HCT116 (cell line): ENCODE measurements around the gene SLC25A6. TPM values are rescaled to one million over a fixed set of nuclear protein-coding genes. Genes with fewer than 3 reads are reported as not detected.

Experiments used
- ATAC-seq: fragments of 200-7000 bp; cut with Tn5 transposase; 2 replicates; pipeline ENCODE4 v1.9.1; 2020; ENCODE audit warnings: mild to moderate bottlenecking, moderate library complexity
- BruUV-seq: library from RNA; stranded (reverse); fragments of 400-500 nt; replicated peaks from 2 replicates; lab custom pipeline; 2021; lab: Mats Ljungman, UMichigan
- CTCF ChIA-PET: fragments of 300-600 bp; sonication (Branson Sonifier 250); formaldehyde crosslinking; loops from one replicate; lab custom pipeline; 2021; ENCODE audit warnings: antibody characterized with exemption; lab: Charles Lee
- POLR2A ChIA-PET: fragments of 300-600, 350-600 bp; sonication (Branson Sonifier 250); formaldehyde crosslinking; loops from one replicate; lab custom pipeline; 2021; ENCODE audit warnings: antibody characterized with exemption; lab: Charles Lee
- RAD21 ChIA-PET, 2 experiments: fragments of 300-600 bp; sonication (Branson Sonifier 250); formaldehyde crosslinking; loops; one replicate each; lab custom pipeline; 2023; ENCODE audit warnings: low total read pairs in 2 of 2; ENCODE audit not compliant: uncharacterized antibody in 2 of 2, unreplicated experiment in 2 of 2, low non-redundant PET in 1 of 2; lab: Charles Lee
- DNase-seq: peaks from one replicate; pipeline ENCODE4 v3.0.0-alpha.2; 2010; ENCODE audit warnings: low read depth, low spot score
- H2AFZ ChIP-seq: fragments of 200-600 bp; shearing (Covaris generic), sonication (generic); 2 replicates; pipeline ENCODE4 v1.6.1; 2017; ENCODE audit warnings: low read depth, mixed run types, mixed read lengths, antibody characterized with exemption, low read length; ENCODE audit not compliant: poor library complexity, severe bottlenecking
- H3K27ac ChIP-seq: 2 replicates; pipeline ENCODE4 v1.5.1; 2012; ENCODE audit warnings: low read depth, low read length
- H3K27me3 ChIP-seq: fragments of 200-600 bp; sonication (generic); 2 replicates; pipeline ENCODE4 v1.6.1; 2016; ENCODE audit warnings: mixed run types, low read length, mixed read lengths; ENCODE audit not compliant: insufficient read depth
- H3K36me3 ChIP-seq, 2 experiments: fragments of 200-500 bp in 1 of 2; fragments of 200-600 bp in 1 of 2; sonication (Bioruptor generic) in 1 of 2; sonication (generic) in 1 of 2; 2 replicates each; pipeline versions ENCODE4 v1.5.1 to v1.6.1; 2014 to 2016; ENCODE audit warnings: low read length in 2 of 2, inconsistent platforms in 1 of 2, mixed read lengths in 1 of 2, mixed run types in 1 of 2; ENCODE audit not compliant: insufficient read depth in 2 of 2, control insufficient read depth in 1 of 2
- H3K4me1 ChIP-seq, 2 experiments: fragments of 200-600 bp in 1 of 2; sonication (generic) in 1 of 2; 2 replicates each; pipeline versions ENCODE4 v1.5.1 to v1.6.1; 2012 to 2017; ENCODE audit warnings: low read length in 2 of 2, inconsistent platforms in 1 of 2, mild to moderate bottlenecking in 1 of 2, mixed read lengths in 1 of 2, mixed run types in 1 of 2, moderate library complexity in 1 of 2; ENCODE audit not compliant: insufficient read depth in 2 of 2, control insufficient read depth in 1 of 2
- H3K4me2 ChIP-seq: fragments of 200-600 bp; sonication (generic); 2 replicates; pipeline ENCODE4 v1.6.1; 2017; ENCODE audit warnings: mixed run types, low read length, mixed read lengths
- H3K4me3 ChIP-seq, 2 experiments: fragments of 200-600 bp in 1 of 2; sonication (generic) in 1 of 2; replicated peaks in 1 of 2; 2 replicates each; pipeline ENCODE4 v1.5.1; 2011 to 2016; ENCODE audit warnings: low read length in 2 of 2, control low read depth in 1 of 2, low read depth in 1 of 2, mild to moderate bottlenecking in 1 of 2, mixed read lengths in 1 of 2, mixed run types in 1 of 2
- H3K79me2 ChIP-seq: fragments of 200-600 bp; sonication (generic); 2 replicates; pipeline ENCODE4 v1.6.1; 2017; ENCODE audit warnings: mild to moderate bottlenecking, mixed run types, low read length, moderate library complexity, mixed read lengths; ENCODE audit not compliant: insufficient read depth
- H3K9ac ChIP-seq: fragments of 200-600 bp; sonication (generic); 2 replicates; pipeline ENCODE4 v1.6.1; 2016; ENCODE audit warnings: low read length, mixed read lengths
- H3K9me2 ChIP-seq: fragments of 200-600 bp; sonication (generic), shearing (Covaris generic); 2 replicates; pipeline ENCODE4 v1.6.1; 2017; ENCODE audit warnings: mixed run types, mild to moderate bottlenecking, moderate library complexity; ENCODE audit not compliant: insufficient read depth
- H3K9me3 ChIP-seq, 2 experiments: fragments of 200-500 bp in 1 of 2; fragments of 200-600 bp in 1 of 2; sonication (Bioruptor generic) in 1 of 2; sonication (generic) in 1 of 2; 2 replicates each; pipeline ENCODE4 v1.6.1; 2014 to 2017; ENCODE audit warnings: low read length in 2 of 2, mixed read lengths in 2 of 2, inconsistent platforms in 1 of 2, low read depth in 1 of 2, mild to moderate bottlenecking in 1 of 2, mixed run types in 1 of 2, moderate library complexity in 1 of 2; ENCODE audit not compliant: control insufficient read depth in 1 of 2, insufficient read depth in 1 of 2
- H4K20me1 ChIP-seq: fragments of 200-600 bp; sonication (generic), shearing (Covaris generic); 2 replicates; pipeline ENCODE4 v1.6.1; 2017; ENCODE audit warnings: mixed run types, mild to moderate bottlenecking, moderate library complexity; ENCODE audit not compliant: insufficient read depth
- EGR1 ChIP-seq: IDR thresholded peaks from 2 replicates; pipeline ENCODE4 v1.6.1; 2012; ENCODE audit warnings: low read depth
- ELF1 ChIP-seq: IDR thresholded peaks from 2 replicates; pipeline ENCODE4 v1.6.1; 2012; ENCODE audit warnings: low read depth, borderline replicate concordance
- EZH2 ChIP-seq: fragments of 200-600 bp; sonication (generic); IDR thresholded peaks from 2 replicates; pipeline ENCODE4 v1.6.1; 2017; ENCODE audit warnings: antibody characterized with exemption, mixed run types
- FOSL1 ChIP-seq: IDR thresholded peaks from 2 replicates; pipeline ENCODE4 v1.6.1; 2012; ENCODE audit warnings: low read depth
- POLR2A ChIP-seq: IDR thresholded peaks from 2 replicates; pipeline ENCODE4 v1.7.0; 2011; ENCODE audit warnings: borderline replicate concordance; ENCODE audit not compliant: insufficient read depth, insufficient read length; ENCODE audit errors: extremely low read depth
- TCF7L2 ChIP-seq: IDR thresholded peaks from 2 replicates; pipeline ENCODE4 v1.7.0; 2011; ENCODE audit warnings: borderline replicate concordance, inconsistent platforms; ENCODE audit not compliant: insufficient read depth, insufficient read length; ENCODE audit errors: extremely low read depth
- YY1 ChIP-seq: IDR thresholded peaks from 2 replicates; pipeline ENCODE4 v1.6.1; 2011; ENCODE audit warnings: low read length, low read depth, moderate library complexity, mild to moderate bottlenecking; ENCODE audit not compliant: insufficient replicate concordance; ENCODE audit errors: extremely low read depth
- ZNF274 ChIP-seq: fragments of 200-500 bp; sonication (Bioruptor generic); IDR thresholded peaks from 2 replicates; pipeline ENCODE4 v1.6.1; 2014; ENCODE audit warnings: mild to moderate bottlenecking, low read depth, low read length, inconsistent platforms
- intact Hi-C: fragments of 100-400 bp; cut with micrococcal nuclease; formaldehyde crosslinking; loops from 2 replicates; pipeline ENCODE4 v1.10.0; 2022
- total RNA-seq: library from RNA; stranded (reverse); gene quantifications from one replicate; pipeline ENCODE4 v1.2.1, GENCODE V29; 2021; ENCODE audit not compliant: unreplicated experiment
- TF ChIP-seq, protein P1 (sequence below): IDR thresholded peaks from 2 replicates; pipeline ENCODE4 v1.6.1; 2012
- TF ChIP-seq, protein P2 (sequence below): IDR thresholded peaks from 2 replicates; pipeline ENCODE4 v1.6.1; 2012; ENCODE audit warnings: low read depth

Gene SLC25A6
- total RNA-seq, 1 experiment from 2014 or later: 398 TPM

DNA sequence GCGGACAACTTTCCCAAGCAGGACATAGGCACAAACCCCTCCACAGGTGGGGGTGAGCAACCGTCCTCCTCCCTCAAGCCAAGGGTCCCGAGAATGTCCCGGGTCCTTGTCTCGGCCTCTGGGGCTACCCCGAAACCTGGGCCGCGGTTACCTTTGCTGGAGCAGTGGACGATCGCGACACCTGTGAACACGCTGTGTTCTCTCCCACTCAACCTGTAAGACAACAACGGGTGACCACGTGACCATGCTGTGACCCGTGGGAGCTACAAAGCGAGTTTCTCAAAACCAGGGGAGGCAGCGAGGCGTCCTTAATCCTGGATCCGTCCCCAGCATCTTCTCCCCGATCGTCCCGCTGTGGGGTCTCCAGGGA is 42.9 kb upstream of the SLC25A6 start:
- RAD21 ChIA-PET: no interaction called here
- ATAC-seq (no peak), DNase-seq (no peak)
- 0 out of 2 replicates have a peak, but pooled peaks cover 3% of the 10 kb centered on the region for H3K79me2 ChIP-seq
- H3K9ac ChIP-seq: no peak overlapping the region
- POLR2A ChIA-PET: no interaction called here
- intact Hi-C loops: no loop called here
- no peaks in the 10 kb centered on the region for H4K20me1 ChIP-seq
- H3K9me2 ChIP-seq: no peaks in the 10 kb centered on the region
- H3K27me3 ChIP-seq: no peaks in the 10 kb centered on the region
- H3K9me3 ChIP-seq: no peaks in the 10 kb centered on the region
- BruUV-seq: no TSS peak
- peaks cover 4 to 10% of the 10 kb centered on the region in 2 experiments; a peak in 3 of 4 replicates for H3K36me3 ChIP-seq
- no peak overlapping the region for H3K4me3 ChIP-seq
- no peak for TF ChIP-seq ZNF274
- TF ChIP-seq FOSL1: no peak
- TF ChIP-seq EZH2: no peak
- TF ChIP-seq EGR1: no peak
- TF ChIP-seq ELF1: no peak
- H2AFZ ChIP-seq: no peak overlapping the region
- H3K4me1 ChIP-seq: no peaks in the 10 kb centered on the region
- H3K4me2 ChIP-seq: no peak overlapping the region
- H3K27ac ChIP-seq: no peak overlapping the region
- CTCF ChIA-PET: no interaction called here

- H4K20me1 ChIP-seq: no peaks in the 10 kb centered on the region
- no peaks in the 10 kb centered on the region for H3K9me2 ChIP-seq
- no peaks in the 10 kb centered on the region for H3K79me2 ChIP-seq
- H3K9me3 ChIP-seq: no peaks in the 10 kb centered on the region
- DNase-seq (no peak), ATAC-seq (no peak)
- no peak for TF ChIP-seq POLR2A
- TF ChIP-seq YY1: no peak
- no peak for TF ChIP-seq TCF7L2
- TF ChIP-seq, protein P1, sequence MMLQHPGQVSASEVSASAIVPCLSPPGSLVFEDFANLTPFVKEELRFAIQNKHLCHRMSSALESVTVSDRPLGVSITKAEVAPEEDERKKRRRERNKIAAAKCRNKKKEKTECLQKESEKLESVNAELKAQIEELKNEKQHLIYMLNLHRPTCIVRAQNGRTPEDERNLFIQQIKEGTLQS: no peak
- TF ChIP-seq, protein P2, sequence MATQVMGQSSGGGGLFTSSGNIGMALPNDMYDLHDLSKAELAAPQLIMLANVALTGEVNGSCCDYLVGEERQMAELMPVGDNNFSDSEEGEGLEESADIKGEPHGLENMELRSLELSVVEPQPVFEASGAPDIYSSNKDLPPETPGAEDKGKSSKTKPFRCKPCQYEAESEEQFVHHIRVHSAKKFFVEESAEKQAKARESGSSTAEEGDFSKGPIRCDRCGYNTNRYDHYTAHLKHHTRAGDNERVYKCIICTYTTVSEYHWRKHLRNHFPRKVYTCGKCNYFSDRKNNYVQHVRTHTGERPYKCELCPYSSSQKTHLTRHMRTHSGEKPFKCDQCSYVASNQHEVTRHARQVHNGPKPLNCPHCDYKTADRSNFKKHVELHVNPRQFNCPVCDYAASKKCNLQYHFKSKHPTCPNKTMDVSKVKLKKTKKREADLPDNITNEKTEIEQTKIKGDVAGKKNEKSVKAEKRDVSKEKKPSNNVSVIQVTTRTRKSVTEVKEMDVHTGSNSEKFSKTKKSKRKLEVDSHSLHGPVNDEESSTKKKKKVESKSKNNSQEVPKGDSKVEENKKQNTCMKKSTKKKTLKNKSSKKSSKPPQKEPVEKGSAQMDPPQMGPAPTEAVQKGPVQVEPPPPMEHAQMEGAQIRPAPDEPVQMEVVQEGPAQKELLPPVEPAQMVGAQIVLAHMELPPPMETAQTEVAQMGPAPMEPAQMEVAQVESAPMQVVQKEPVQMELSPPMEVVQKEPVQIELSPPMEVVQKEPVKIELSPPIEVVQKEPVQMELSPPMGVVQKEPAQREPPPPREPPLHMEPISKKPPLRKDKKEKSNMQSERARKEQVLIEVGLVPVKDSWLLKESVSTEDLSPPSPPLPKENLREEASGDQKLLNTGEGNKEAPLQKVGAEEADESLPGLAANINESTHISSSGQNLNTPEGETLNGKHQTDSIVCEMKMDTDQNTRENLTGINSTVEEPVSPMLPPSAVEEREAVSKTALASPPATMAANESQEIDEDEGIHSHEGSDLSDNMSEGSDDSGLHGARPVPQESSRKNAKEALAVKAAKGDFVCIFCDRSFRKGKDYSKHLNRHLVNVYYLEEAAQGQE: no peak
- intact Hi-C loops: no loop called here
- H3K4me2 ChIP-seq: no peak overlapping the region
- peaks cover 4 to 7% of the 10 kb centered on the region in 2 experiments; a peak in 3 of 4 replicates for H3K36me3 ChIP-seq
- H2AFZ ChIP-seq: no peak overlapping the region
- CTCF ChIA-PET: no interaction called here
- RAD21 ChIA-PET: no interaction called here
- H3K27ac ChIP-seq: no peak overlapping the region
- no peak overlapping the region for H3K9ac ChIP-seq
- H3K27me3 ChIP-seq: no peaks in the 10 kb centered on the region
- POLR2A ChIA-PET: no interaction called here
- no peaks in the 10 kb centered on the region for H3K4me1 ChIP-seq
- H3K4me3 ChIP-seq: no peak overlapping the region
- BruUV-seq: no TSS peak
These were observed 41.9 kb upstream of the SLC25A6 start for GRCh38 chrX:1433646-1434357.
